ENCODE results near the gene LGALS9. TPM values are rescaled to one million over a fixed set of nuclear protein-coding genes. Genes with fewer than 3 reads are reported as not detected.

LGALS9 gene
- polyA plus RNA-seq, 1 donor from 2014 or later, result not detected

DNA sequence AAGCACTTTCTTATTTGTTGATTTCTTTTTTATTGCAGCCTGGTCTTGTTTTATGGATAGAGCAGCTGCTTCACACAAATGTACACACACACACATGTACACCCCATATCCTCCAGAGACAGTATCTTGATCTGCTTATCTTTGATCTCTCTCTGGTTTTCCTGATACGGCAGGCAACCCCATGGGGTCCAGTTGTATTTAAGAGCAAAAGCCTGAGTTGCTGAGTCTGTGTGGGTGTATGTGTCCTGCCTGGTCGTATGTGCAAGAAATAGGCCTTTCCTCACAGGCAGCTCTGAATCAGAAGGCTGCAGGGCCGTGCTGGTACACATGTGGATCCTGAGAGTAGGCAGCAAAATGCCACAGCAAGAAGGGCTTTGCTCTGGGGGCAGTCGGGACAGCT is 14.6 kb upstream of the LGALS9 start:
- Histone ChIP-seq H3K36me3 (ENCODE audit: insufficient read depth, low read length) (no peaks in the 10 kb centered on the region), H3F3A (ENCODE audit: insufficient read depth, low read length, poor library complexity, severe bottlenecking) (no peaks in the 10 kb centered on the region), H3K27ac (ENCODE audit: low read length) (no peak overlapping the region)

GRCh38 chr17:27618417-27618816 is 12.6 kb upstream of the LGALS9 start:
- H3K4me3 ChIP-seq (ENCODE audit: low read length), result no peak overlapping the region
- no peak overlapping the region for H3K4me2 ChIP-seq (ENCODE audit: low read length)
- no peak overlapping the region for H3K27ac ChIP-seq (ENCODE audit: low read length)
- H3K79me2 ChIP-seq (replicated peaks; ENCODE audit: insufficient read depth, low read length), result no peaks in the 10 kb centered on the region
- H3K9ac ChIP-seq (ENCODE audit: low read length), result no peak overlapping the region
- H4K20me1 ChIP-seq (ENCODE audit: insufficient read depth), result no peaks in the 10 kb centered on the region
- H3F3A ChIP-seq (ENCODE audit: insufficient read depth, low read length, poor library complexity, severe bottlenecking), result no peaks in the 10 kb centered on the region
- H2AFZ ChIP-seq (ENCODE audit: low read depth, low read length), result no peak overlapping the region
- TF ChIP-seq MXI1 (conservative IDR thresholded peaks at IDR 0.05; ENCODE audit: poor library complexity, severe bottlenecking) (no peak), EZH2 (IDR thresholded peaks at IDR 0.05; ENCODE audit: borderline replicate concordance, insufficient read depth, low read length, poor library complexity, severe bottlenecking) (no peak), EP300 (conservative IDR thresholded peaks at IDR 0.05; ENCODE audit: poor library complexity, severe bottlenecking) (no peak)
- H3K27me3 ChIP-seq (ENCODE audit: insufficient read depth, low read depth, low read length), result no peaks in the 10 kb centered on the region
- no peaks in the 10 kb centered on the region for H3K36me3 ChIP-seq (ENCODE audit: insufficient read depth, low read length)
- no peaks in the 10 kb centered on the region for H3K9me3 ChIP-seq (ENCODE audit: low read length)
- H3K9me2 ChIP-seq (ENCODE audit: insufficient read depth, low read length), result no peaks in the 10 kb centered on the region

More for the DNA sequence above, 14.6 kb upstream of the LGALS9 start:
- H3K27me3 ChIP-seq (ENCODE audit: insufficient read depth, low read depth, low read length), result no peaks in the 10 kb centered on the region
- no peak overlapping the region for H3K4me3 ChIP-seq (ENCODE audit: low read length)
- H3K4me2 ChIP-seq (ENCODE audit: low read length), result no peak overlapping the region
- H3K9ac ChIP-seq (ENCODE audit: low read length), result no peak overlapping the region
- TF ChIP-seq SMC3 (conservative IDR thresholded peaks at IDR 0.05; ENCODE audit: poor library complexity) (no peak), EZH2 (IDR thresholded peaks at IDR 0.05; ENCODE audit: borderline replicate concordance, insufficient read depth, low read length, poor library complexity, severe bottlenecking) (no peak)
- TF ChIP-seq, protein P1, sequence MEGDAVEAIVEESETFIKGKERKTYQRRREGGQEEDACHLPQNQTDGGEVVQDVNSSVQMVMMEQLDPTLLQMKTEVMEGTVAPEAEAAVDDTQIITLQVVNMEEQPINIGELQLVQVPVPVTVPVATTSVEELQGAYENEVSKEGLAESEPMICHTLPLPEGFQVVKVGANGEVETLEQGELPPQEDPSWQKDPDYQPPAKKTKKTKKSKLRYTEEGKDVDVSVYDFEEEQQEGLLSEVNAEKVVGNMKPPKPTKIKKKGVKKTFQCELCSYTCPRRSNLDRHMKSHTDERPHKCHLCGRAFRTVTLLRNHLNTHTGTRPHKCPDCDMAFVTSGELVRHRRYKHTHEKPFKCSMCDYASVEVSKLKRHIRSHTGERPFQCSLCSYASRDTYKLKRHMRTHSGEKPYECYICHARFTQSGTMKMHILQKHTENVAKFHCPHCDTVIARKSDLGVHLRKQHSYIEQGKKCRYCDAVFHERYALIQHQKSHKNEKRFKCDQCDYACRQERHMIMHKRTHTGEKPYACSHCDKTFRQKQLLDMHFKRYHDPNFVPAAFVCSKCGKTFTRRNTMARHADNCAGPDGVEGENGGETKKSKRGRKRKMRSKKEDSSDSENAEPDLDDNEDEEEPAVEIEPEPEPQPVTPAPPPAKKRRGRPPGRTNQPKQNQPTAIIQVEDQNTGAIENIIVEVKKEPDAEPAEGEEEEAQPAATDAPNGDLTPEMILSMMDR (IDR thresholded peaks at IDR 0.05; ENCODE audit: poor library complexity, severe bottlenecking), result no peak
- no peak overlapping the region for H2AFZ ChIP-seq (ENCODE audit: low read depth, low read length)
- no peaks in the 10 kb centered on the region for H3K79me2 ChIP-seq (replicated peaks; ENCODE audit: insufficient read depth, low read length)
- H3K9me2 ChIP-seq (ENCODE audit: insufficient read depth, low read length), result no peaks in the 10 kb centered on the region
- no peaks in the 10 kb centered on the region for H4K20me1 ChIP-seq (ENCODE audit: insufficient read depth)
- no peaks in the 10 kb centered on the region for H3K9me3 ChIP-seq (ENCODE audit: low read length)

- no peak for TF ChIP-seq MXI1 (conservative IDR thresholded peaks at IDR 0.05; ENCODE audit: poor library complexity, severe bottlenecking)
- TF ChIP-seq, protein P1 (IDR thresholded peaks at IDR 0.05; ENCODE audit: poor library complexity, severe bottlenecking), result no peak
- TF ChIP-seq EZH2 (IDR thresholded peaks at IDR 0.05; ENCODE audit: borderline replicate concordance, insufficient read depth, low read length, poor library complexity, severe bottlenecking), result no peak
- no peak for TF ChIP-seq EP300 (conservative IDR thresholded peaks at IDR 0.05; ENCODE audit: poor library complexity, severe bottlenecking)
- no peak for TF ChIP-seq RAD21 (conservative IDR thresholded peaks at IDR 0.05)
- no peak for TF ChIP-seq TAF1 (IDR thresholded peaks at IDR 0.05; ENCODE audit: low read depth)
- TF ChIP-seq REST (IDR thresholded peaks at IDR 0.05; ENCODE audit: borderline replicate concordance), result no peak
- TF ChIP-seq POLR2AphosphoS5 (IDR thresholded peaks at IDR 0.05), result no peak
- no peak for TF ChIP-seq SMC3 (conservative IDR thresholded peaks at IDR 0.05; ENCODE audit: poor library complexity)
- H3K9me2 ChIP-seq (ENCODE audit: insufficient read depth, low read length), result no peaks in the 10 kb centered on the region
- no peaks in the 10 kb centered on the region for H3K27me3 ChIP-seq (ENCODE audit: insufficient read depth, low read depth, low read length)
- H3K9me3 ChIP-seq (ENCODE audit: low read length), result no peaks in the 10 kb centered on the region
- no peak overlapping the region for H3K27ac ChIP-seq (ENCODE audit: low read length)
- H3K4me3 ChIP-seq (ENCODE audit: low read length), result no peak overlapping the region
- H3K4me2 ChIP-seq (ENCODE audit: low read length), result no peak overlapping the region
- no peak overlapping the region for H3K9ac ChIP-seq (ENCODE audit: low read length)
- H3F3A ChIP-seq (ENCODE audit: insufficient read depth, low read length, poor library complexity, severe bottlenecking), result no peaks in the 10 kb centered on the region
- no peaks in the 10 kb centered on the region for H3K36me3 ChIP-seq (ENCODE audit: insufficient read depth, low read length)
- no peaks in the 10 kb centered on the region for H3K79me2 ChIP-seq (replicated peaks; ENCODE audit: insufficient read depth, low read length)
- no peaks in the 10 kb centered on the region for H4K20me1 ChIP-seq (ENCODE audit: insufficient read depth)
- H2AFZ ChIP-seq (ENCODE audit: low read depth, low read length), result no peak overlapping the region
These were observed 10.3 kb upstream of the LGALS9 start for GRCh38 chr17:27620721-27621120.

All from neural cell (in vitro differentiated cells).